Endodermal cell (in vitro differentiated cells): ENCODE measurements around the gene MFAP5. TPM values are rescaled to one million over a fixed set of nuclear protein-coding genes. Genes with fewer than 3 reads are reported as not detected.

ENCODE experiments used
- DNase-seq: peaks from one replicate; pipeline ENCODE4 v3.0.0-alpha.2; 2017
- H3K27ac ChIP-seq: 2 replicates; pipeline ENCODE4 v1.5.1; 2013; ENCODE audit warnings: mild to moderate bottlenecking, low read depth, low read length, moderate library complexity
- H3K27me3 ChIP-seq: 2 replicates; pipeline ENCODE4 v1.6.1; 2013; ENCODE audit warnings: mild to moderate bottlenecking, low read length, moderate library complexity; ENCODE audit not compliant: insufficient read depth, control insufficient read depth, poor library complexity, severe bottlenecking
- H3K36me3 ChIP-seq: 2 replicates; pipeline ENCODE4 v1.7.0; 2013; ENCODE audit warnings: mild to moderate bottlenecking, low read length, moderate library complexity; ENCODE audit not compliant: control insufficient read depth, insufficient read depth
- H3K4me1 ChIP-seq: one replicate; pipeline ENCODE4 v1.7.0; 2013; ENCODE audit warnings: low read length; ENCODE audit not compliant: control insufficient read depth, insufficient read depth
- H3K4me3 ChIP-seq: 2 replicates; pipeline ENCODE4 v1.5.1; 2013; ENCODE audit warnings: mild to moderate bottlenecking, low read length, moderate library complexity
- H3K9ac ChIP-seq: 2 replicates; pipeline ENCODE4 v1.6.1; 2013; ENCODE audit warnings: mild to moderate bottlenecking, low read length, moderate library complexity; ENCODE audit not compliant: poor library complexity, severe bottlenecking; ENCODE audit errors: extremely low read depth
- H3K9me3 ChIP-seq: 2 replicates; pipeline ENCODE4 v1.6.1; 2013; ENCODE audit warnings: mild to moderate bottlenecking, low read length, moderate library complexity; ENCODE audit not compliant: control insufficient read depth
- H3K27ac Mint-ChIP-seq: 2 replicates; pipeline ENCODE4 v1.8.0; 2020; ENCODE audit warnings: mixed read lengths
- H3K27me3 Mint-ChIP-seq: 2 replicates; pipeline ENCODE4 v1.8.0; 2021; ENCODE audit warnings: mild to moderate bottlenecking, mixed read lengths; ENCODE audit not compliant: insufficient read depth
- H3K36me3 Mint-ChIP-seq: 2 replicates; pipeline ENCODE4 v1.8.0; 2020; ENCODE audit warnings: low read depth, mixed read lengths
- H3K4me1 Mint-ChIP-seq: 2 replicates; pipeline ENCODE4 v1.8.0; 2020; ENCODE audit warnings: mixed read lengths
- H3K4me3 Mint-ChIP-seq: 2 replicates; pipeline ENCODE4 v1.8.0; 2020; ENCODE audit warnings: mild to moderate bottlenecking, moderate library complexity, mixed read lengths
- H3K9me3 Mint-ChIP-seq: 2 replicates; pipeline ENCODE4 v1.8.0; 2020; ENCODE audit warnings: mild to moderate bottlenecking, mixed read lengths
- CTCF ChIP-seq: fragments of 200-600 bp; sonication (generic); conservative IDR thresholded peaks from 2 replicates; pipeline ENCODE4 v1.5.0; 2021; ENCODE audit warnings: antibody characterized with exemption, mild to moderate bottlenecking
- WGBS, 2 experiments: methylation state at CpG; one replicate each; pipeline versions ENCODE4 v1.1.5 to v1.1.7; 2013; ENCODE audit warnings: missing lambda C conversion rate in 2 of 2, mixed read lengths in 1 of 2; ENCODE audit not compliant: insufficient coverage in 1 of 2, insufficient read length in 1 of 2; 5-methylcytosine and 5-hydroxymethylcytosine counted together
- total RNA-seq, 2 donors: library from RNA; stranded (reverse); fragmentation: NEBNext Ultra II Directional in 1 of 2; extraction: Animal tissue kit (Norgen Biotek cat#: 25700) in 1 of 2; gene quantifications; 2 replicates in 1 of 2; 3 replicates in 1 of 2; pipeline ENCODE4 v1.2.1, GENCODE V29; 2021

Gene MFAP5
- total RNA-seq, 2 donors from 2014 or later = 0.44 TPM; not detected in 1

GRCh38 chr12:8661016-8661415 is 1.6 kb downstream of the MFAP5 start:
- no peak for TF ChIP-seq CTCF
- H3K36me3 ChIP-seq = no peaks in the 10 kb centered on the region
- peaks cover 5% of the 10 kb centered on the region for H3K4me1 ChIP-seq
- no peaks in the 10 kb centered on the region for H3K27me3 ChIP-seq
- Mint-ChIP-seq H3K4me1 (peaks cover 6% of the 10 kb centered on the region), H3K27me3 (no peaks in the 10 kb centered on the region), H3K9me3 (no peaks in the 10 kb centered on the region), H3K4me3 (no peak overlapping the region), H3K27ac (no peak overlapping the region), H3K36me3 (no peaks in the 10 kb centered on the region)
- H3K9me3 ChIP-seq = no peaks in the 10 kb centered on the region
- DNase-seq = no peak
- no peak overlapping the region for H3K4me3 ChIP-seq
- WGBS, 2 experiments = 93 to 95% methylated on average over 3 of the region's 3 CpGs
- H3K27ac ChIP-seq = no peak overlapping the region
- no peak overlapping the region for H3K9ac ChIP-seq

GRCh38 chr12:8658346-8658745 is 4.3 kb downstream of the MFAP5 start:
- Histone ChIP-seq H3K27ac (no peak overlapping the region), H3K4me1 (peaks cover 5% of the 10 kb centered on the region), H3K9me3 (no peaks in the 10 kb centered on the region), H3K27me3 (no peaks in the 10 kb centered on the region), H3K9ac (peak overlapping the region; percentile 15), H3K36me3 (no peaks in the 10 kb centered on the region), H3K4me3 (no peak overlapping the region)
- no peaks in the 10 kb centered on the region for H3K27me3 Mint-ChIP-seq
- peaks cover 14% of the 10 kb centered on the region for H3K4me1 Mint-ChIP-seq
- H3K27ac Mint-ChIP-seq = peak overlapping the region; percentile 92
- H3K36me3 Mint-ChIP-seq = no peaks in the 10 kb centered on the region
- TF ChIP-seq CTCF = no peak
- WGBS, 2 experiments = 47% methylated on average over 1 of the region's 1 CpG; no CpG with 5 or more reads in 1 of the 2 experiments
- H3K9me3 Mint-ChIP-seq = no peaks in the 10 kb centered on the region
- peak; percentile 63 for DNase-seq
- H3K4me3 Mint-ChIP-seq = no peak overlapping the region

GRCh38 chr12:8655421-8655820 is 7.2 kb downstream of the MFAP5 start:
- Mint-ChIP-seq H3K27ac (no peak overlapping the region), H3K27me3 (no peaks in the 10 kb centered on the region), H3K9me3 (no peaks in the 10 kb centered on the region), H3K36me3 (no peaks in the 10 kb centered on the region), H3K4me3 (no peak overlapping the region), H3K4me1 (peaks cover 14% of the 10 kb centered on the region)
- 94 to 96% methylated on average over 5 to 6 of the region's 6 CpGs for WGBS, 2 experiments
- peaks cover 5% of the 10 kb centered on the region for H3K4me1 ChIP-seq
- no peak overlapping the region for H3K27ac ChIP-seq
- DNase-seq = peak; percentile 39
- no peak for TF ChIP-seq CTCF
- no peaks in the 10 kb centered on the region for H3K9me3 ChIP-seq
- H3K27me3 ChIP-seq = no peaks in the 10 kb centered on the region
- H3K36me3 ChIP-seq = no peaks in the 10 kb centered on the region
- no peak overlapping the region for H3K4me3 ChIP-seq
- H3K9ac ChIP-seq = no peak overlapping the region
